ENCODE results near the gene MYCBP.

MYCBP gene

DNA sequence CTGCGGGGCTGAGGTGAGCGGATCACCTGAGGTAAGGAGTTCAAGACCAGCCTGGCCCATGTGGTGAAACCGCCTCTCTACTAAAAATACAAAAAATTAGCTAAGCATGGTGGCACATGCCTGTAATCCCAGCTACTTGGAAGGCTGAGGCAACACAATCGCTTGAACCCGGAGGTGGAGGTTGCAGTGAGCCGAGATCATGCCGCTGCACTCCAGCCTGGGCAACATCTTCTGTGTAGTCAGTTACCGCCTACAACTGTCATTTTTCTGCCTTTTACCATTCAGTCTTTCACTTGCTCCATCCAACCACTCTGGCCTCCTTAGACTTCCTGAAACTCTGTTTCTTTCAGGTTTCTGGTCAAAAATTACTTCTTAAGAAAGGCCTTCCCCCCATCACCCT lies 2.2 kb downstream of the MYCBP start:
- DNase-seq (ENCODE audit: low read depth), result no peak
- TF ChIP-seq, protein P1, sequence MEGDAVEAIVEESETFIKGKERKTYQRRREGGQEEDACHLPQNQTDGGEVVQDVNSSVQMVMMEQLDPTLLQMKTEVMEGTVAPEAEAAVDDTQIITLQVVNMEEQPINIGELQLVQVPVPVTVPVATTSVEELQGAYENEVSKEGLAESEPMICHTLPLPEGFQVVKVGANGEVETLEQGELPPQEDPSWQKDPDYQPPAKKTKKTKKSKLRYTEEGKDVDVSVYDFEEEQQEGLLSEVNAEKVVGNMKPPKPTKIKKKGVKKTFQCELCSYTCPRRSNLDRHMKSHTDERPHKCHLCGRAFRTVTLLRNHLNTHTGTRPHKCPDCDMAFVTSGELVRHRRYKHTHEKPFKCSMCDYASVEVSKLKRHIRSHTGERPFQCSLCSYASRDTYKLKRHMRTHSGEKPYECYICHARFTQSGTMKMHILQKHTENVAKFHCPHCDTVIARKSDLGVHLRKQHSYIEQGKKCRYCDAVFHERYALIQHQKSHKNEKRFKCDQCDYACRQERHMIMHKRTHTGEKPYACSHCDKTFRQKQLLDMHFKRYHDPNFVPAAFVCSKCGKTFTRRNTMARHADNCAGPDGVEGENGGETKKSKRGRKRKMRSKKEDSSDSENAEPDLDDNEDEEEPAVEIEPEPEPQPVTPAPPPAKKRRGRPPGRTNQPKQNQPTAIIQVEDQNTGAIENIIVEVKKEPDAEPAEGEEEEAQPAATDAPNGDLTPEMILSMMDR (conservative IDR thresholded peaks at IDR 0.05; ENCODE audit: control insufficient read depth, insufficient read depth, low read depth, low read length), result no peak

DNA sequence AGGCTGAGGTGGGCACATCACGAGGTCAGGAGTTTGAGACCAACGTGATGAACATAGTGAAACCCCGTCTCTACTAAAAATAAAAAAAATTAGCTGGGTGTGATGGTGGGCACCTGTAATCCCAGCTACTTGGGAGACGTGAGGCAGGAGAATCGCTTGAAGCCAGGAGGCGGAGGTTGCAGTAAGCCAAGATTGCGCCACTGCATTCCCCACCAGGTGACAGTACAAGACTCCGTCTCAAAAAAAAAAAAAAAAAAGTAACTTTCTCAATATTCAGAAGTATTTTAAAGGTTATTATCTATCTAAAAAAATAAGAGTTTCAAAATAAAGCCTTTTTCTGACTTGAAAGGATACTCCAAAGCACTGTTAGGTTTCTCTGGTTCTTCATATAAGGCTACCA lies 5.9 kb downstream of the MYCBP start:
- TF ChIP-seq, protein P1 (conservative IDR thresholded peaks at IDR 0.05; ENCODE audit: control insufficient read depth, insufficient read depth, low read depth, low read length), result no peak
- DNase-seq (ENCODE audit: low read depth), result no peak
- H3K4me3 ChIP-seq (ENCODE audit: control insufficient read depth, low read depth, low read length), result no peak overlapping the region

More for the DNA sequence above, 2.2 kb downstream of the MYCBP start:
- no peak overlapping the region for H3K4me3 ChIP-seq (ENCODE audit: control insufficient read depth, low read depth, low read length)

DNA sequence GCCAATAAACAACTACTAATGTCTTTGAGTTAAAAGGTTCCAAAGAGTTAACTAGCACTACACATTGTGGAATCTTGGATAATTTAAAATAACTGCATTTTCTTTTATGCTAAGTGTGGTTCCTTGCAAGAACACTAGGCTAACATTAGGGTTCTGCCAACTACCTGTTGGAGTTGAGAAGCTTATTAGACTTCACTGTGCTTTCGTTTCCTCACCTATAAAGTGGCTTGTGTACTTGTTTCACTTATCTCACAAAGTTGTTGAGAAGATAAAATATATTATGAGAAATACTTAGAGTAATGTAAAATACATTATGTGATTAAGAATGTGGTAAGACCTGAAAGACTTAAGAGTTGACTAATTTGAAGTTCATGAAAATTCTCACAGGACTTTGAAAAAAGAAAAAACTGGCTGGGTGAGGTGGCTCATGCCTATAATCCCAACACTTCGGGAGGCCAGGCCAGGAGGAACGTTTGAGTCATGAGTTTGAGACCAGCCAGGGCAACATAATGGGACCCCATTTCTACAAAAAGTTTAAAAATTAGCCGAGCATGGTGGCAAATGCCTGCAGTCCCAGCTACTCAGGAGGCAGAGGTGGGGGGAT lies 7.9 kb downstream of the MYCBP start:
- H3K4me3 ChIP-seq (ENCODE audit: control insufficient read depth, low read depth, low read length), result no peak overlapping the region
- no peak for DNase-seq (ENCODE audit: low read depth)
- TF ChIP-seq, protein P1 (conservative IDR thresholded peaks at IDR 0.05; ENCODE audit: control insufficient read depth, insufficient read depth, low read depth, low read length), result peak; percentile 3

DNA sequence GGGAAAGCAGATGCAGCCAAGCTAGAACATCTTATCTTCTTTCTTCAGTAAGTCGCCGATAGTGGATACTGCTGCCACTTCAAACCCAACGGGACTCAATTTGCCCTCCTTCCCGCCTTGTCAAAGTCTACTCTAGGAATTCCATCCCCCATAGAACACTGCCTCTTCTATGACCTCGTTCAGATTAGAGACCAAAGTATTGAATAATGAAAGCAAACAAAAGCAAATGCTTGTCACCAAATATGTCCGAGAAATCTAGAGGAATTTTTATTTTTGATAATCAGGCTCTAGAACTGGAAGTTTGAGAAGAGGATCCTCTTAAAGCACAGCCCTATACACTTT lies 12.7 kb downstream of the MYCBP start:
- DNase-seq (ENCODE audit: low read depth), result peak; percentile 11
- TF ChIP-seq, protein P1 (conservative IDR thresholded peaks at IDR 0.05; ENCODE audit: control insufficient read depth, insufficient read depth, low read depth, low read length), result no peak

DNA sequence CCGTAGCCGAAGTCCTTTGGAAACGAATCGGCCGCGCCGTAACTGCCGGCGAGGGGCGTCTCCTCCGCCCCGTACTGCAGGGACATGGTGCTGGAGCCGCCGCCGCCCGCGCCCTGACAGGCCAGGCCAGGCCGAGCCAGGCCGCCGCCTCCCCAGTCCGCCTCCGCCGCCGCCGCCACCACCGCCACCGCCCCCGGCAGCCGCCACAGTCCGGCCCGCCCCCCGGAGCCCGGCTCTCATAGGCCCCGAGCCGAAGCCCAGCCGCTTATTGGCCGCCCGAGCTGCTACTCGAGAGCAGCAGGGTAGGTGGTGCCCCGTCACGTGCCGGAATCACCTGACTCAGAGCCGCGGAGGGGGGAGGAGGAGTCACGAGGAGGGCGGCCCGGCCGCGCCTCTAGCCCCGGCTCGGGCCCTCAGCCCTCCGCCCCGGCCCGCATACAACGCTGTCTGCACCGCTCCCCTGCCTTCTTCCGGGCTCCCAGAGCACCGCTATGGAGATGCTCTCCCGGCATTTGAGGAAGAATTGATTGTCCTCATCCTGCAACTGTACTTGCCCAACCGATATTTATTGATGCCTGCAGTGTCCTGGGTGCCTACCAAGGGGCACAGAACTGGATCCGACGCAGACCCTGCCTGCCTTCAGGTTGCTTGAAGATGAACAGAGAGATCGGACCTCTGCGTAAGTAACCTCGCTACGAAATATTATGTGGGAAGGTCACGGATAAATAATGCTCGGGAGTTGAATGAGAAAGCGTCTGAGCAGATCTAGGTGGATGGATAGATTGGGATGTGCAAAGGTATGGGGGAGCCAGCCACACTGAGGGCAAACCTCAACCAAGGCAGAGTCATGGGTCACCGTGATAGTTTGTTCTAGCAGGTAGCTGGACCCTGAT lies 13.3 kb downstream of the MYCBP start, which contains the start of gene RRAGC:
RRAGC (minus strand) TSS at position 212 of the 893 bp plus-strand sequence; CDS start at position 86, 126 bp downstream.
- peak; percentile 96 for DNase-seq (ENCODE audit: low read depth)
- TF ChIP-seq, protein P1 (conservative IDR thresholded peaks at IDR 0.05; ENCODE audit: control insufficient read depth, insufficient read depth, low read depth, low read length), result no peak
- H3K4me3 ChIP-seq (ENCODE audit: control insufficient read depth, low read depth, low read length), result peak within 1 kb of the TSS; percentile 97

More for the DNA sequence above, 12.7 kb downstream of the MYCBP start:
- peak overlapping the region; percentile 97 for H3K4me3 ChIP-seq (ENCODE audit: control insufficient read depth, low read depth, low read length)

DNA sequence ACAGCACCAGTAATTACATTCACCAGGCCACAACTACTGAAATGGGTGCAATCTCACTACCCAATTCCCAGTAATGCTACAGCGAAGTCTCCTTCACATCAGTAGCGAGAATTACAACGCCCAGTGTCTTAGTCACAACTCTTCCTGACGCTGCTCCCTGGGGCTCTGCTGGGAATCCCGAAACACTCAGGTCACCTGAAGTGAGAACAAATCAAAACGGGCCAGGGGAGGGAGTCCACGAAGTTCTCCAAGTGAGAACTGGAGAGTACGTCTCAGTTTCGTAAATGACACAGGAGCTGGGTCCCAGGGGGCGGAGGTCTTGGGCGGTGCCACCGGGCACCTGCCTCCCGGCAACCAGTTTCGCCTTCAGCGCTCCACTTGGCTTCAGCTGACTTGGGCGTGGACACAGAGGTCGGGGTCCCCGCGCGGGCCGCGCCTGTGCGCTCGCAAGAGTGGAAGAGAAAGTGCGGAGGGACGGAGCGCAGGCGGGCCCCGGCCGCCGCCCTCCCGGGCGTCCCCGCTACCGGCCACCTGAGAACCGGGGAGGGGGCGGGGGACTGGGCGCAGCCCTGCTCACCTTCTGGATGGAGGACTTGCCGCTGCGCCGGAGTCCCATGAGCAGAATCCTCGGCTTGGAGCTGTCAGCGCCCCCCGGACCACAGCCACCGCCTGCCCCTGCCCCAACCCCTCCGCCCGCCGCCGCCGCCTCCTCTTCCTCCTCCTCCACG lies 14.2 kb downstream of the MYCBP start:
- peak; percentile 67 for DNase-seq (ENCODE audit: low read depth)
- peak overlapping the region; percentile 75 for H3K4me3 ChIP-seq (ENCODE audit: control insufficient read depth, low read depth, low read length)
- TF ChIP-seq, protein P1 (conservative IDR thresholded peaks at IDR 0.05; ENCODE audit: control insufficient read depth, insufficient read depth, low read depth, low read length), result no peak
